Osteocyte (in vitro differentiated cells): ENCODE measurements around the gene MTMR4. TPM values are rescaled to one million over a fixed set of nuclear protein-coding genes. Genes with fewer than 3 reads are reported as not detected.

Experiments
- DNase-seq: peaks from one replicate; pipeline ENCODE4 v3.0.0; 2021; ENCODE audit warnings: mixed read lengths; ENCODE audit not compliant: unreplicated experiment; ENCODE audit errors: extremely low spot score
- H3K27ac Mint-ChIP-seq: one replicate; pipeline ENCODE4 v1.8.0; 2021; ENCODE audit warnings: mild to moderate bottlenecking, mixed read lengths; ENCODE audit not compliant: unreplicated experiment
- H3K27me3 Mint-ChIP-seq: one replicate; pipeline ENCODE4 v1.8.0; 2021; ENCODE audit warnings: mixed read lengths; ENCODE audit not compliant: unreplicated experiment
- H3K36me3 Mint-ChIP-seq: one replicate; pipeline ENCODE4 v1.8.0; 2021; ENCODE audit warnings: mixed read lengths; ENCODE audit not compliant: unreplicated experiment
- H3K4me1 Mint-ChIP-seq: one replicate; pipeline ENCODE4 v1.8.0; 2021; ENCODE audit warnings: mixed read lengths; ENCODE audit not compliant: unreplicated experiment
- H3K4me3 Mint-ChIP-seq: one replicate; pipeline ENCODE4 v1.8.0; 2021; ENCODE audit warnings: mild to moderate bottlenecking, moderate library complexity, mixed read lengths; ENCODE audit not compliant: unreplicated experiment
- H3K9me3 Mint-ChIP-seq: one replicate; pipeline ENCODE4 v1.8.0; 2021; ENCODE audit warnings: mixed read lengths; ENCODE audit not compliant: unreplicated experiment
- CTCF ChIP-seq: fragments of 200-600 bp; sonication (generic); IDR thresholded peaks from 2 replicates; pipeline ENCODE4 v1.5.0; 2021; ENCODE audit warnings: antibody characterized with exemption, mild to moderate bottlenecking, moderate library complexity
- total RNA-seq: library from RNA; stranded (reverse); gene quantifications from 2 replicates; pipeline ENCODE4 v1.2.1, GENCODE V29; 2021

Gene MTMR4
- total RNA-seq, 1 donor from 2014 or later = 47.4 TPM

- no peak overlapping the region for H3K27ac Mint-ChIP-seq
- DNase-seq = no peak
- peaks cover 25% of the 10 kb centered on the region for H3K27me3 Mint-ChIP-seq
- no peaks in the 10 kb centered on the region for H3K36me3 Mint-ChIP-seq
- TF ChIP-seq CTCF = no peak
- H3K4me1 Mint-ChIP-seq = no peaks in the 10 kb centered on the region
- no peak overlapping the region for H3K4me3 Mint-ChIP-seq
- H3K9me3 Mint-ChIP-seq = no peaks in the 10 kb centered on the region
Observed at GRCh38 chr17:58475985-58476384, 38.5 kb downstream of the MTMR4 start.

- H3K27ac Mint-ChIP-seq = no peak overlapping the region
- no peaks in the 10 kb centered on the region for H3K36me3 Mint-ChIP-seq
- no peak for TF ChIP-seq CTCF
- no peak overlapping the region for H3K4me3 Mint-ChIP-seq
- peaks cover 25% of the 10 kb centered on the region for H3K27me3 Mint-ChIP-seq
- no peak for DNase-seq
- no peaks in the 10 kb centered on the region for H3K4me1 Mint-ChIP-seq
- H3K9me3 Mint-ChIP-seq = no peaks in the 10 kb centered on the region
Observed at GRCh38 chr17:58470356-58470755, 44.1 kb downstream of the MTMR4 start.

GRCh38 chr17:58468944-58469343 is 45.5 kb downstream of the MTMR4 start:
- no peak overlapping the region for H3K27ac Mint-ChIP-seq
- no peak for DNase-seq
- H3K4me3 Mint-ChIP-seq = no peak overlapping the region
- peaks cover 30% of the 10 kb centered on the region for H3K27me3 Mint-ChIP-seq
- no peak for TF ChIP-seq CTCF
- no peaks in the 10 kb centered on the region for H3K4me1 Mint-ChIP-seq
- no peaks in the 10 kb centered on the region for H3K36me3 Mint-ChIP-seq
- no peaks in the 10 kb centered on the region for H3K9me3 Mint-ChIP-seq

GRCh38 chr17:58455491-58455890 is 58.9 kb downstream of the MTMR4 start:
- Mint-ChIP-seq H3K4me3 (no peak overlapping the region), H3K9me3 (no peaks in the 10 kb centered on the region), H3K27me3 (peaks cover 10% of the 10 kb centered on the region), H3K4me1 (no peaks in the 10 kb centered on the region), H3K36me3 (no peaks in the 10 kb centered on the region), H3K27ac (no peak overlapping the region)
- TF ChIP-seq CTCF = no peak
- no peak for DNase-seq

- no peak for TF ChIP-seq CTCF
- Mint-ChIP-seq H3K27me3 (peaks cover 10% of the 10 kb centered on the region), H3K9me3 (no peaks in the 10 kb centered on the region), H3K4me1 (no peaks in the 10 kb centered on the region), H3K27ac (no peak overlapping the region), H3K4me3 (no peak overlapping the region), H3K36me3 (no peaks in the 10 kb centered on the region)
- no peak for DNase-seq
Observed at GRCh38 chr17:58452738-58453137, 61.7 kb downstream of the MTMR4 start.
